Common myeloid progenitor, CD34-positive (primary cell): Measurements from ENCODE around the gene HPGD. TPM values are rescaled to one million over a fixed set of nuclear protein-coding genes. Genes with fewer than 3 reads are reported as not detected.

Experiments
- CTCF ChIA-PET: fragments of 350-600 bp; sonication (Branson Sonifier 250); formaldehyde crosslinking; loops from one replicate; lab custom pipeline; 2021; ENCODE audit warnings: antibody characterized with exemption; lab: Charles Lee
- POLR2A ChIA-PET: fragments of 350-600 bp; sonication (Branson Sonifier 250); formaldehyde crosslinking; loops from one replicate; lab custom pipeline; 2021; ENCODE audit warnings: antibody characterized with exemption; lab: Charles Lee
- DNase-seq, 3 donors: peaks; one replicate each; pipeline versions ENCODE4 v3.0.0 to v3.0.0-alpha.2; 2013
- H3K27ac ChIP-seq, 2 experiments: 1 replicate in 1 of 2; 2 replicates in 1 of 2; pipeline ENCODE4 v1.7.0; 2013; ENCODE audit warnings: inconsistent platforms in 2 of 2, low read length in 2 of 2, mild to moderate bottlenecking in 2 of 2, low read depth in 1 of 2, moderate library complexity in 1 of 2; ENCODE audit not compliant: severe bottlenecking in 2 of 2, insufficient read depth in 1 of 2, poor library complexity in 1 of 2
- H3K27me3 ChIP-seq, 5 experiments: replicated peaks in 2 of 5; 1 replicate in 3 of 5; 2 replicates in 2 of 5; pipeline versions ENCODE4 v1.6.1 to v1.7.0; 2013; ENCODE audit warnings: low read length in 4 of 5, mild to moderate bottlenecking in 2 of 5, moderate library complexity in 2 of 5, inconsistent platforms in 1 of 5; ENCODE audit not compliant: insufficient read depth in 5 of 5, control insufficient read depth in 4 of 5
- H3K36me3 ChIP-seq, 4 experiments: 1 replicate in 2 of 4; 2 replicates in 2 of 4; pipeline versions ENCODE4 v1.6.1 to v1.7.0; 2013; ENCODE audit warnings: low read length in 3 of 4, control low read depth in 1 of 4, mild to moderate bottlenecking in 1 of 4; ENCODE audit not compliant: control insufficient read depth in 4 of 4, insufficient read depth in 4 of 4
- H3K4me1 ChIP-seq, 4 experiments: 1 replicate in 3 of 4; 2 replicates in 1 of 4; pipeline versions ENCODE4 v1.6.1 to v1.7.1; 2013; ENCODE audit warnings: low read length in 3 of 4, mild to moderate bottlenecking in 3 of 4, control low read depth in 1 of 4, inconsistent platforms in 1 of 4, moderate library complexity in 1 of 4; ENCODE audit not compliant: control insufficient read depth in 4 of 4, insufficient read depth in 4 of 4; ENCODE audit errors: control extremely low read depth in 1 of 4
- H3K4me3 ChIP-seq, 7 experiments: 1 replicate in 4 of 7; 2 replicates in 3 of 7; pipeline versions ENCODE4 v1.5.1 to v1.7.0; 2013; ENCODE audit warnings: mild to moderate bottlenecking in 7 of 7, low read length in 6 of 7, moderate library complexity in 6 of 7, inconsistent platforms in 2 of 7, low read depth in 2 of 7, control low read depth in 1 of 7; ENCODE audit not compliant: insufficient read depth in 4 of 7, control insufficient read depth in 1 of 7; ENCODE audit errors: extremely low read depth in 1 of 7
- H3K9me3 ChIP-seq, 5 experiments: 1 replicate in 4 of 5; 2 replicates in 1 of 5; pipeline versions ENCODE4 v1.6.1 to v1.7.1; 2013; ENCODE audit warnings: low read length in 4 of 5, mild to moderate bottlenecking in 2 of 5, inconsistent platforms in 1 of 5, low read depth in 1 of 5, moderate library complexity in 1 of 5; ENCODE audit not compliant: control insufficient read depth in 4 of 5, insufficient read depth in 2 of 5; ENCODE audit errors: control extremely low read depth in 1 of 5
- WGBS: methylation state at CpG from one replicate; pipeline ENCODE4 v1.1.5; 2013; ENCODE audit not compliant: insufficient coverage; 5-methylcytosine and 5-hydroxymethylcytosine counted together
- polyA plus RNA-seq: library from polyadenylated mRNA; unstranded; fragments of 120-200 nt; gene quantifications from one replicate; pipeline ENCODE4 v1.2.1, GENCODE V29; 2013

The HPGD gene
- polyA plus RNA-seq = 63.0 TPM

GRCh38 chr4:174522183-174523024 lies at the start of gene HPGD:
Gene HPGD (minus strand): TSS chr4:174522488. CDS start chr4:174522451, 37 bp downstream.
- Histone ChIP-seq H3K27me3 (peaks cover 0 to 9% (median 0%) of the 10 kb centered on the region in 5 experiments), H3K36me3 (no peaks in the 10 kb centered on the region), H3K4me3 (peak within 1 kb of the TSS; percentile 47 to 94 (median 84)), H3K27ac (peak within 1 kb of the TSS; percentile 15 to 64), H3K4me1 (peaks cover 18 to 46% (median 31%) of the 10 kb centered on the region in 4 experiments), H3K9me3 (no peaks in the 10 kb centered on the region)
- 0% methylated on average over 43 of the region's 60 CpGs for WGBS
- DNase-seq = peak; percentile 57 to 93 (median 88)
- ChIA-PET CTCF (interaction anchor here (1.1 to 1.3 kb wide), 2 partner anchors 8 to 84 kb away, joined by 3 to 4 read pairs; no protein-coding TSS in a partner anchor), POLR2A (no interaction called here)

GRCh38 chr4:174564529-174564928 lies 42.2 kb upstream of the HPGD start:
- ChIA-PET CTCF (no interaction called here), POLR2A (no interaction called here)
- no CpG with 5 or more reads among the region's 2 CpGs for WGBS

GRCh38 chr4:174563399-174563798 lies 41.1 kb upstream of the HPGD start:
- POLR2A ChIA-PET = no interaction called here
- Histone ChIP-seq H3K4me1 (peaks cover 0 to 5% (median 2%) of the 10 kb centered on the region in 4 experiments), H3K9me3 (no peaks in the 10 kb centered on the region), H3K4me3 (no peak overlapping the region), H3K36me3 (no peaks in the 10 kb centered on the region), H3K27me3 (no peaks in the 10 kb centered on the region), H3K27ac (no peak overlapping the region)
- no peak for DNase-seq
- CTCF ChIA-PET = no interaction called here
- 100% methylated on average over 1 of the region's 1 CpG for WGBS

More at GRCh38 chr4:174564529-174564928, 42.2 kb upstream of the HPGD start:
- no peak overlapping the region for H3K4me3 ChIP-seq
- H3K27me3 ChIP-seq = no peaks in the 10 kb centered on the region
- H3K4me1 ChIP-seq = peaks cover 0 to 5% (median 2%) of the 10 kb centered on the region in 4 experiments
- no peak overlapping the region for H3K27ac ChIP-seq
- H3K36me3 ChIP-seq = no peaks in the 10 kb centered on the region
- no peaks in the 10 kb centered on the region for H3K9me3 ChIP-seq
- no peak for DNase-seq

GRCh38 chr4:174561560-174561959 lies 39.3 kb upstream of the HPGD start:
- Histone ChIP-seq H3K36me3 (no peaks in the 10 kb centered on the region), H3K27ac (no peak overlapping the region), H3K27me3 (no peaks in the 10 kb centered on the region), H3K9me3 (no peaks in the 10 kb centered on the region), H3K4me3 (no peak overlapping the region), H3K4me1 (peaks cover 0 to 15% (median 2%) of the 10 kb centered on the region in 4 experiments)
- DNase-seq = peak in 1 of 3 donors; percentile 8
- WGBS = 4% methylated on average over 2 of the region's 2 CpGs
- ChIA-PET CTCF (no interaction called here), POLR2A (no interaction called here)

GRCh38 chr4:174559894-174560293 lies 37.6 kb upstream of the HPGD start:
- peaks cover 0 to 15% (median 2%) of the 10 kb centered on the region in 4 experiments for H3K4me1 ChIP-seq
- no peak overlapping the region for H3K4me3 ChIP-seq
- WGBS = 100% methylated on average over 1 of the region's 2 CpGs
- H3K27me3 ChIP-seq = no peaks in the 10 kb centered on the region
- DNase-seq = no peak
- no peaks in the 10 kb centered on the region for H3K9me3 ChIP-seq
- POLR2A ChIA-PET = no interaction called here
- CTCF ChIA-PET = interaction anchor here (1.2 kb wide), 1 partner anchor 30 kb away, joined by 3 read pairs; no protein-coding TSS in a partner anchor
- H3K27ac ChIP-seq = no peak overlapping the region
- no peaks in the 10 kb centered on the region for H3K36me3 ChIP-seq

GRCh38 chr4:174555789-174556630 lies 33.7 kb upstream of the HPGD start:
- H3K27ac ChIP-seq = no peak overlapping the region
- WGBS = 100% methylated on average over 1 of the region's 4 CpGs
- H3K4me1 ChIP-seq = peaks cover 0 to 10% (median 0%) of the 10 kb centered on the region in 4 experiments
- H3K36me3 ChIP-seq = no peaks in the 10 kb centered on the region
- no peaks in the 10 kb centered on the region for H3K27me3 ChIP-seq
- ChIA-PET POLR2A (no interaction called here), CTCF (interaction anchor here (0.7 kb wide), 1 partner anchor 34 kb away, joined by 3 read pairs; no protein-coding TSS in a partner anchor)
- H3K9me3 ChIP-seq = no peaks in the 10 kb centered on the region
- DNase-seq = no peak
- no peak overlapping the region for H3K4me3 ChIP-seq
